OCI-LY7 (cell line): Measurements from ENCODE around the gene GALNT9. TPM values are rescaled to one million over a fixed set of nuclear protein-coding genes. Genes with fewer than 3 reads are reported as not detected.

ENCODE experiments used
- BruUV-seq: library from RNA; stranded (reverse); fragments of 400-500 nt; replicated peaks from 2 replicates; lab custom pipeline; 2021; lab: Mats Ljungman, UMichigan
- CTCF ChIA-PET: fragments of 300-600 bp; sonication (Branson Sonifier 250); formaldehyde crosslinking; loops from one replicate; lab custom pipeline; 2022; ENCODE audit warnings: antibody characterized with exemption; ENCODE audit not compliant: unreplicated experiment; lab: Charles Lee
- POLR2A ChIA-PET: fragments of 300-600 bp; sonication (Branson Sonifier 250); formaldehyde crosslinking; loops from one replicate; lab custom pipeline; 2022; ENCODE audit warnings: antibody characterized with exemption; lab: Charles Lee
- DNase-seq: peaks from one replicate; pipeline ENCODE4 v3.0.0-alpha.2; 2015; ENCODE audit warnings: low spot score
- H2AFZ ChIP-seq: fragments of 200-600 bp; sonication (generic), shearing (Covaris generic); 2 replicates; pipeline ENCODE4 v1.6.1; 2014; ENCODE audit warnings: mild to moderate bottlenecking, antibody characterized with exemption, low read length, moderate library complexity
- H3K27ac ChIP-seq: fragments of 200-600 bp; sonication (generic); 2 replicates; pipeline ENCODE4 v1.5.1; 2014; ENCODE audit warnings: mixed run types, low read depth, mild to moderate bottlenecking, moderate library complexity, low read length, inconsistent platforms; ENCODE audit not compliant: poor library complexity, severe bottlenecking
- H3K36me3 ChIP-seq: fragments of 200-600 bp; sonication (generic); 2 replicates; pipeline ENCODE4 v1.6.1; 2014; ENCODE audit warnings: mild to moderate bottlenecking, antibody characterized with exemption, low read length, moderate library complexity, mixed read lengths; ENCODE audit not compliant: insufficient read depth
- H3K4me1 ChIP-seq: fragments of 200-600 bp; sonication (generic); 2 replicates; pipeline ENCODE4 v1.5.1; 2014; ENCODE audit warnings: mild to moderate bottlenecking, low read length; ENCODE audit not compliant: insufficient read depth, poor library complexity, severe bottlenecking
- H3K4me2 ChIP-seq: fragments of 200-600 bp; sonication (generic); 2 replicates; pipeline ENCODE4 v1.6.1; 2014; ENCODE audit warnings: mild to moderate bottlenecking, low read length
- H3K4me3 ChIP-seq: fragments of 200-600 bp; sonication (generic); 2 replicates; pipeline ENCODE4 v1.5.1; 2014; ENCODE audit warnings: mild to moderate bottlenecking, low read depth, low read length; ENCODE audit not compliant: poor library complexity, severe bottlenecking
- H3K79me2 ChIP-seq: fragments of 200-600 bp; sonication (generic); 2 replicates; pipeline ENCODE4 v1.6.1; 2016; ENCODE audit warnings: low read depth, mild to moderate bottlenecking, low read length, moderate library complexity, mixed read lengths; ENCODE audit not compliant: insufficient read depth
- H3K9me2 ChIP-seq: fragments of 200-600 bp; sonication (generic); 2 replicates; pipeline ENCODE4 v1.6.1; 2016; ENCODE audit warnings: mild to moderate bottlenecking, low read length, mixed read lengths; ENCODE audit not compliant: insufficient read depth
- H3K9me3 ChIP-seq: fragments of 200-600 bp; sonication (generic); 2 replicates; pipeline ENCODE4 v1.6.1; 2014; ENCODE audit warnings: mild to moderate bottlenecking, mixed run types, low read length, mixed read lengths
- H4K20me1 ChIP-seq: fragments of 200-600 bp; sonication (generic); 2 replicates; pipeline ENCODE4 v1.6.1; 2014; ENCODE audit warnings: mild to moderate bottlenecking, antibody characterized with exemption, low read length, moderate library complexity, mixed read lengths; ENCODE audit not compliant: insufficient read depth
- CTCF ChIP-seq: fragments of 200-600 bp; sonication (generic); conservative IDR thresholded peaks from 2 replicates; pipeline ENCODE4 v1.5.1; 2014; ENCODE audit warnings: mild to moderate bottlenecking, antibody characterized with exemption, low read length, moderate library complexity, mixed read lengths
- EZH2phosphoT487 ChIP-seq: fragments of 200-600 bp; sonication (generic); IDR thresholded peaks from 2 replicates; pipeline ENCODE4 v1.6.1; 2018; ENCODE audit warnings: low read depth, borderline replicate concordance, mild to moderate bottlenecking, mixed run types, antibody characterized with exemption, low read length, moderate library complexity, mixed read lengths
- intact Hi-C: fragments of 100-400 bp; cut with micrococcal nuclease; formaldehyde crosslinking; loops from one replicate; pipeline ENCODE4 v1.10.0; 2022; ENCODE audit not compliant: unreplicated experiment
- total RNA-seq, 2 experiments: library from RNA; depleted of rRNA in 1 of 2; stranded (reverse); fragments of >200 nt in 1 of 2; shearing (Covaris generic) in 1 of 2; gene quantifications; 2 replicates each; pipeline ENCODE4 v1.2.3, GENCODE V29; 2014 to 2022

The GALNT9 gene
- total RNA-seq, 2 experiments from 2014 or later, result 0.28 TPM; not detected in 1

- Histone ChIP-seq H2AFZ (no peak overlapping the region), H3K4me2 (no peak overlapping the region), H3K9me2 (no peaks in the 10 kb centered on the region), H3K9me3 (no peaks in the 10 kb centered on the region), H3K4me3 (no peak overlapping the region), H4K20me1 (no peaks in the 10 kb centered on the region), H3K27ac (no peak overlapping the region), H3K4me1 (no peaks in the 10 kb centered on the region), H3K79me2 (no peaks in the 10 kb centered on the region), H3K36me3 (no peaks in the 10 kb centered on the region)
- no TSS peak for BruUV-seq
- ChIA-PET CTCF (no interaction called here), POLR2A (no interaction called here)
- no peak for DNase-seq
- no peak for TF ChIP-seq CTCF
- TF ChIP-seq EZH2phosphoT487, result no peak
- intact Hi-C loops, result no loop called here
These were observed 20.2 kb upstream of the GALNT9 start for GRCh38 chr12:132349501-132350131.

- DNase-seq, result no peak
- CTCF ChIA-PET, result no interaction called here
- intact Hi-C loops, result no loop called here
- H3K36me3 ChIP-seq, result no peaks in the 10 kb centered on the region
- no peak overlapping the region for H3K4me3 ChIP-seq
- TF ChIP-seq EZH2phosphoT487 (no peak), CTCF (no peak)
- no peak overlapping the region for H3K27ac ChIP-seq
- H3K79me2 ChIP-seq, result no peaks in the 10 kb centered on the region
- no TSS peak for BruUV-seq
- no peaks in the 10 kb centered on the region for H3K9me3 ChIP-seq
- no peak overlapping the region for H2AFZ ChIP-seq
- H3K4me1 ChIP-seq, result no peaks in the 10 kb centered on the region
- no peaks in the 10 kb centered on the region for H3K9me2 ChIP-seq
- POLR2A ChIA-PET, result no interaction called here
- H4K20me1 ChIP-seq, result no peaks in the 10 kb centered on the region
- H3K4me2 ChIP-seq, result no peak overlapping the region
These were observed 18.8 kb upstream of the GALNT9 start for GRCh38 chr12:132348176-132348575.

GRCh38 chr12:132347176-132347855 lies 17.9 kb upstream of the GALNT9 start:
- no peaks in the 10 kb centered on the region for H4K20me1 ChIP-seq
- no peaks in the 10 kb centered on the region for H3K9me2 ChIP-seq
- H3K27ac ChIP-seq, result no peak overlapping the region
- no peak overlapping the region for H3K4me2 ChIP-seq
- DNase-seq, result no peak
- H3K9me3 ChIP-seq, result no peaks in the 10 kb centered on the region
- no peaks in the 10 kb centered on the region for H3K79me2 ChIP-seq
- intact Hi-C loops, result no loop called here
- TF ChIP-seq EZH2phosphoT487 (no peak), CTCF (no peak)
- no TSS peak for BruUV-seq
- CTCF ChIA-PET, result no interaction called here
- H3K4me3 ChIP-seq, result no peak overlapping the region
- H3K4me1 ChIP-seq, result no peaks in the 10 kb centered on the region
- POLR2A ChIA-PET, result no interaction called here
- H3K36me3 ChIP-seq, result no peaks in the 10 kb centered on the region
- H2AFZ ChIP-seq, result no peak overlapping the region
